Measurements from ENCODE around the gene NPB. TPM values are rescaled to one million over a fixed set of nuclear protein-coding genes. Genes with fewer than 3 reads are reported as not detected.

Gene NPB
- total and polyA plus RNA-seq, 9 donors: 0.43 to 3.1 (median 1.3) TPM

GRCh38 chr17:81905424-81905875, 3.4 kb downstream of the NPB start:
- intact Hi-C loops (cut with DNase I): no loop called here

GRCh38 chr17:81905993-81906392, 4.0 kb downstream of the NPB start:
- intact Hi-C loops (cut with DNase I): no loop called here
- no peak overlapping the region for H3K27ac ChIP-seq
- no peaks in the 10 kb centered on the region for H3K9me3 ChIP-seq
- TF ChIP-seq POLR2A (IDR thresholded peaks at IDR 0.05) (no peak), CTCF (IDR thresholded peaks at IDR 0.05) (no peak), EP300 (IDR thresholded peaks at IDR 0.05) (no peak)
- H3K36me3 ChIP-seq: no peaks in the 10 kb centered on the region
- DNase-seq: peak in 1 of 5 donors; percentile 19
- no peak overlapping the region for H3K4me3 ChIP-seq
- WGBS, 3 donors: 91 to 94% (median 93%) methylated on average over 10 of the region's 10 CpGs
- H3K27me3 ChIP-seq: no peaks in the 10 kb centered on the region
- H3K4me1 ChIP-seq (ENCODE audit: insufficient read depth): peaks cover 2% of the 10 kb centered on the region

More at GRCh38 chr17:81905424-81905875, 3.4 kb downstream of the NPB start:
- DNase-seq: no peak
- 90 to 96% (median 92%) methylated on average over 16 of the region's 16 CpGs for WGBS, 3 donors
- no peaks in the 10 kb centered on the region for H3K36me3 ChIP-seq
- H3K4me1 ChIP-seq (ENCODE audit: insufficient read depth): peaks cover 2% of the 10 kb centered on the region
- H3K4me3 ChIP-seq: no peak overlapping the region
- TF ChIP-seq POLR2A (IDR thresholded peaks at IDR 0.05) (no peak), CTCF (IDR thresholded peaks at IDR 0.05) (no peak), EP300 (IDR thresholded peaks at IDR 0.05) (no peak)
- H3K27ac ChIP-seq: no peak overlapping the region
- H3K27me3 ChIP-seq: no peaks in the 10 kb centered on the region
- H3K9me3 ChIP-seq: no peaks in the 10 kb centered on the region

- no peaks in the 10 kb centered on the region for H3K27me3 ChIP-seq
- intact Hi-C loops (cut with DNase I): no loop called here
- no peak overlapping the region for H3K4me3 ChIP-seq
- H3K27ac ChIP-seq: no peak overlapping the region
- DNase-seq: no peak
- peaks cover 3% of the 10 kb centered on the region for H3K4me1 ChIP-seq (ENCODE audit: insufficient read depth)
- no peaks in the 10 kb centered on the region for H3K36me3 ChIP-seq
- TF ChIP-seq EP300 (IDR thresholded peaks at IDR 0.05) (no peak), POLR2A (IDR thresholded peaks at IDR 0.05) (no peak), CTCF (IDR thresholded peaks at IDR 0.05) (no peak)
- 89 to 92% (median 90%) methylated on average over 11 to 15 of the region's 15 CpGs for WGBS, 3 donors
- no peaks in the 10 kb centered on the region for H3K9me3 ChIP-seq
These were observed 4.6 kb downstream of the NPB start for GRCh38 chr17:81906476-81907218.

- Histone ChIP-seq H3K27me3 (no peaks in the 10 kb centered on the region), H3K9me3 (no peaks in the 10 kb centered on the region), H3K4me1 (ENCODE audit: insufficient read depth) (peaks cover 1% of the 10 kb centered on the region), H3K36me3 (no peaks in the 10 kb centered on the region), H3K27ac (no peak overlapping the region), H3K4me3 (no peak overlapping the region)
- intact Hi-C loops (cut with DNase I): no loop called here
- TF ChIP-seq CTCF (IDR thresholded peaks at IDR 0.05) (no peak), POLR2A (IDR thresholded peaks at IDR 0.05) (no peak), EP300 (IDR thresholded peaks at IDR 0.05) (no peak)
- peak in 1 of 5 donors; percentile 26 for DNase-seq
- 89 to 92% (median 89%) methylated on average over 23 to 26 of the region's 26 CpGs for WGBS, 3 donors
These were observed 5.4 kb downstream of the NPB start for GRCh38 chr17:81907219-81908145.

All from ovary (tissue), 9 donors.